ENCODE data around the gene PBX4. TPM values are rescaled to one million over a fixed set of nuclear protein-coding genes. Genes with fewer than 3 reads are reported as not detected.

Gene PBX4
- total and polyA plus RNA-seq, 2 of the 8 experiments (the other 6 are each of a cell fraction or from before 2014, with no cell fraction given): 3.4 to 3.8 TPM

DNA sequence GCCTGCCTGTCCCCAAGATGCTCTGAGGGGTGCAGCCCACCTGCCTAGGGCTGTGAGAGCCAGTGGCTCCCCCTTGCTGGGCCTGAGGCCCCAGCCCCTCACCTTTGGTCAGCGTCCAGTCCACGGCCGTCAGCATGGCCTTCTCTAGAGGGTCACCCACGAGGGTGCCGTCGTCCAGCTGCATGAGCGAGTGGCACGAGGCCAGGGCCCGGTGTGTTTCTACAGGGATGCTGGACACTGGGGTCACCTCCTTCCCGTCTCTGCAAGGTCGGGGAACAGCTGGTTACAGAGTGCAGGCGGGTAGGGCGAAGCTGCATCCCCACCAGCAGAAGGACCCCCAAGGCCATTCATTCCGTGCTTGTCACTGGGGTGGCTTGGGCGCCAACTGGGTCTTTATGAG is 36.0 kb upstream of the PBX4 start:
- no peak for FAIRE-seq
- no peak overlapping the region for H3K14ac ChIP-seq (ENCODE audit: insufficient read length)
- TF ChIP-seq CHD1 (IDR thresholded peaks at IDR 0.05; ENCODE audit: low read depth, low read length): no peak
- TF ChIP-seq JUND (IDR thresholded peaks at IDR 0.05; ENCODE audit: low read length): no peak
- TF ChIP-seq PHF8 (conservative IDR thresholded peaks at IDR 0.05; ENCODE audit: low read depth, low read length): no peak
- no peak for TF ChIP-seq BACH1 (IDR thresholded peaks at IDR 0.05; ENCODE audit: low read length)
- TF ChIP-seq EP300 (IDR thresholded peaks at IDR 0.05; ENCODE audit: borderline replicate concordance in 1 of 2, low read depth in 2 of 2, low read length in 2 of 2): no peak
- no peak for TF ChIP-seq BCL11A (IDR thresholded peaks at IDR 0.05; ENCODE audit: low read depth in 2 of 2, low read length in 2 of 2)
- TF ChIP-seq KDM4A (IDR thresholded peaks at IDR 0.05; ENCODE audit: low read depth, low read length, severe bottlenecking): no peak
- no peak for TF ChIP-seq SP4 (IDR thresholded peaks at IDR 0.05; ENCODE audit: low read length)
- TF ChIP-seq CBX8 (IDR thresholded peaks at IDR 0.05; ENCODE audit: borderline replicate concordance, low read depth, low read length): no peak
- no peak for TF ChIP-seq KDM5A (IDR thresholded peaks at IDR 0.05; ENCODE audit: low read length)
- TF ChIP-seq, protein P1, sequence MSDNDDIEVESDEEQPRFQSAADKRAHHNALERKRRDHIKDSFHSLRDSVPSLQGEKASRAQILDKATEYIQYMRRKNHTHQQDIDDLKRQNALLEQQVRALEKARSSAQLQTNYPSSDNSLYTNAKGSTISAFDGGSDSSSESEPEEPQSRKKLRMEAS (IDR thresholded peaks at IDR 0.05): no peak
- no peak for TF ChIP-seq GTF2F1 (IDR thresholded peaks at IDR 0.05; ENCODE audit: borderline replicate concordance, low read depth, low read length)

More for the DNA sequence above, 36.0 kb upstream of the PBX4 start:
- Histone ChIP-seq H3K27ac (ENCODE audit: low read depth, low read length) (no peak overlapping the region), H3K18ac (ENCODE audit: extremely low read depth, low read length) (no peak overlapping the region), H2AK5ac (ENCODE audit: low read depth, low read length) (no peak overlapping the region), H3K23me2 (ENCODE audit: low read depth, low read length) (no peaks in the 10 kb centered on the region), H3K79me1 (ENCODE audit: low read depth, low read length) (peaks cover 2% of the 10 kb centered on the region; the same call in 1 of the 2 replicates), H3K56ac (replicated peaks; ENCODE audit: insufficient read length, low read depth, low read length) (no peak overlapping the region), H2BK15ac (ENCODE audit: low read length) (no peak overlapping the region), H3K4me2 (ENCODE audit: insufficient read depth in 1 of 2, low read depth in 2 of 2, low read length in 2 of 2) (no peak overlapping the region), H4K8ac (ENCODE audit: extremely low read depth, insufficient read depth, low read length) (peak overlapping the region; percentile 71; the same call in 1 of the 2 replicates), H4K91ac (replicated peaks; ENCODE audit: insufficient read length, low read length) (no peak overlapping the region), H2AFZ (ENCODE audit: low read length) (no peak overlapping the region), H3K23ac (ENCODE audit: insufficient read length) (no peak overlapping the region), H3K9ac (replicated peaks in 1 of 4; ENCODE audit: extremely low read depth in 1 of 4, low read depth in 3 of 4, low read length in 3 of 4) (no peak overlapping the region), H2BK12ac (ENCODE audit: low read depth, low read length) (no peak overlapping the region), H3K27me3 (replicated peaks in 1 of 4; ENCODE audit: control insufficient read depth in 3 of 4, extremely low read depth in 1 of 4, insufficient read depth in 3 of 4, low read length in 3 of 4) (no peaks in the 10 kb centered on the region), H3K79me2 (ENCODE audit: control insufficient read depth in 1 of 2, insufficient read depth in 2 of 2, low read length in 2 of 2) (no peaks in the 10 kb centered on the region; a peak in 1 of 4 replicates), H4K20me1 (replicated peaks in 1 of 2; ENCODE audit: control insufficient read depth in 1 of 2, insufficient read depth in 2 of 2, low read length in 2 of 2) (peaks cover 4 to 25% of the 10 kb centered on the region in 2 experiments), H3K4ac (replicated peaks; ENCODE audit: insufficient read length, low read depth, low read length) (no peak overlapping the region), H4K5ac (ENCODE audit: insufficient read length, low read depth, low read length) (no peak overlapping the region), H3K9me3 (ENCODE audit: insufficient read depth in 2 of 2, low read depth in 1 of 2, low read length in 1 of 2) (no peaks in the 10 kb centered on the region), H2BK120ac (replicated peaks; ENCODE audit: low read depth, low read length) (no peak overlapping the region), H3K36me3 (ENCODE audit: control insufficient read depth in 2 of 4, insufficient read depth in 4 of 4, low read length in 3 of 4) (peaks cover 46 to 91% (median 81%) of the 10 kb centered on the region in 4 experiments), H3K4me3 (ENCODE audit: extremely low read depth in 1 of 4, insufficient read depth in 2 of 4, low read depth in 3 of 4, low read length in 4 of 4) (no peak overlapping the region), H3K4me1 (replicated peaks in 1 of 4; ENCODE audit: control insufficient read depth in 3 of 4, insufficient read depth in 4 of 4, low read length in 3 of 4) (no peaks in the 10 kb centered on the region), H2BK20ac (ENCODE audit: low read length) (no peak overlapping the region), H2BK5ac (ENCODE audit: low read depth, low read length) (no peak overlapping the region)
- POLR2A ChIA-PET (ENCODE audit: partially characterized antibody): interaction anchor here (1.4 to 3.7 kb wide), 4 partner anchors 8 to 20 kb away, joined by 5 to 13 read pairs (median 6); partner anchors contain the start of gene GMIP
- 90% methylated on average over 13 of the region's 15 CpGs; no CpG with 5 or more reads in 1 of the 2 experiments for WGBS, 2 experiments (ENCODE audit: extremely low coverage in 1 of 2, insufficient coverage in 1 of 2, insufficient read length in 1 of 2, insufficient replicate concordance in 2 of 2, low coverage in 1 of 2, low lambda C conversion rate in 2 of 2, missing lambda C conversion rate in 1 of 2)
- no peak for DNase-seq (ENCODE audit: low read depth in 1 of 2, low spot score in 2 of 2)
- CTCF ChIA-PET (ENCODE audit: partially characterized antibody): interaction anchor here (1.5 to 5.7 kb wide), 3 partner anchors 10 to 101 kb away, joined by 4 to 38 read pairs (median 19); partner anchors contain the start of gene GMIP
